GM19467 (cell line): ENCODE data around the gene KLF5.

ENCODE experiments used
- ATAC-seq: cut with Tn5 transposase; IDR thresholded peaks from one replicate; pipeline ENCODE4 v1.9.1; 2021; ENCODE audit warnings: mild to moderate bottlenecking, moderate library complexity; ENCODE audit not compliant: unreplicated experiment

KLF5 gene

DNA sequence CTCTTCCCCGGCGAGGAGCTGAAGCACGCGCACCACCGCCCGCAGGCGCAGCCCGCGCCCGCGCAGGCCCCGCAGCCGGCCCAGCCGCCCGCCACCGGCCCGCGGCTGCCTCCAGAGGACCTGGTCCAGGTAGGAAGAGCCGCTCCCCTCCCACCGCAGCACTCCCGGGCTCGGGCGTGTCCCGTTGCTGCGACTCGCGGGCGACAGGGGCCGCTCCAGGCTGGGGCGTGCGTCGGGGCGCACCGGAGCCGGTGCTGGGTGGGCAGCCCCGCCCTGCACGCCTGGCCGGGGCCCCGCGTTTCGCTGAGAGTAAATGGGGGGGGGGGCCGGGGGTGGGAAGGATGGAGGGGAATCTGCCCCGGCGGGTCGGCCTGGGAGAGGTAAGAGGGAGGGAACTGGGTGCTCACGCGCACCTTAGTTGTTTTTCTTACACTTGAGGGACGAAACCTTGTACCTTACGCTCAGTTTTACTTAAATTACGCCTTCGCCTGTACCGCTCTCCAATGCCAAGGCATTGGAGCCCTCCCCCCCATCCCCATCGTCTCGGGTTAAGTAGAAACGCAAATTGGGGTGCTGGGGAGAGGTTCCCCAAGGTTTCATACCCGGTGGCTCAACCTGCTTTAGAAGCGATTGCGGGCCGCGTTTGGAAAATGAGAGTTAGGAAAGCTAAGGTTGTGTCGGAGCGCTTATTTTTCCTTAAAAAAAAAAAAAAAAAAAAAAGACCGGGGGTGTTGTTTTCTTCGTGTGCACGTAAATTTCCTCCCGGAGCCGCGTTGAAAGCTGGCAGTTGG is 850 bp downstream of the KLF5 start:
- peak; percentile 34 for ATAC-seq

DNA sequence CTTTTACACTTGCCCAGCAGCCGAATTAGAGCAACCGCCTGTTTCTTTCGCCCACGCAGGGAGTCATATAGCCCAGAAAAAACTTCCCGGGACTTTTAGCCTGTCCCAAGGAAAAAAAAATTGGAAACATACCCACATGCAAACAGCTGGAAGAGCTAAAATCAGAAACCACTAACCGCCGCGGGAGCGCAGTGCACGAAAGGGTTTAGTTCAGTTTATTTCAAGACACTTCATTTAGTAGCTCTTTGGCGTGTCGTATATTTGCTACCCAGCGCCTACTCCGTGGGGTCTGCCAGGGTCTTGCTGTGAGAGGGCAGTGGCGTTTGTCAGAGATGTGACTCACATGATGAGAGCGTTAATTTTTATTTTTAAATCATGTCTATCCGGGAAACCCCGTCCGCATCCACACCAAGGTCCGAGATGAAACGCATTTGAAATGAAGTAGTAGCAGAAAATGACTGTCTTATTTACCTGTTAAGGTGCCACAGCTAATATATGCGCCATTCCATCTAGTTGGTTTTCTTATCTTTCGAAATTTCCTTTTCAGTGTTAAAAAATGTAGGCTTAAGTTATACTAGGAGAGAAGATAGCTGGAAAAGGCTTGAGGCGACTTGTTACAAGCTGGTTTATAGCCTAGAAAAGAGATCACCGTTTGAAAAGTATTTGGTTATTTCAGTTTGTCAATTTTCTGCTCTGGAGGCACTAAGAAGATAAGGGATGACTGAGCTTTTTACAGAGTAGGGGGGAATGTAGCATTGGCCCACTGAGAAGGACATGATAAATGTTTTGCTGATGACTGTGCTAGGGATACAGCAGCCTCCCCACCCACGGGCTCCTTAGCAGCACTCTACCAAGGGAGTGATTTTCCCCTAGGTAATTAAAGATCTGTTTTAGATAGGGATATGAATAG is 1.7 kb downstream of the KLF5 start:
- ATAC-seq = no peak

DNA sequence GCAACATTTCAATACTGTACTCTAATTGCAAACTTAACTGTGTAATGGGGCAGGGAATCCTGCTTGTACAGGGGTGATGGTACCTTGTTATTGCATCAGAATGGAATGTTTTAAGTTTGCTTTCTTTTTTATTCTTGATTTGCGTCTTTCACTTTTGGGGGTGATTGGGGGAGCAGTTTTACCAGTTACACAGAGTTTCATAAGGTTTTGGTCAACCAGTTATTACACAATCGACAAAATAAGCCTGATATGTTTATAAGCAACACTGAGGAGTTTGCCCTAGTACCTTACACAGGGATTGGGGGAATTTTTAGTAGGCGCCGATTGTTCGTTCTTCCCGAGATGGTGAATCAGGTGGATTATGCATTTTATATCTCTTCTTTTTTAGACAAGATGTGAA is 2.7 kb downstream of the KLF5 start:
- ATAC-seq = no peak

DNA sequence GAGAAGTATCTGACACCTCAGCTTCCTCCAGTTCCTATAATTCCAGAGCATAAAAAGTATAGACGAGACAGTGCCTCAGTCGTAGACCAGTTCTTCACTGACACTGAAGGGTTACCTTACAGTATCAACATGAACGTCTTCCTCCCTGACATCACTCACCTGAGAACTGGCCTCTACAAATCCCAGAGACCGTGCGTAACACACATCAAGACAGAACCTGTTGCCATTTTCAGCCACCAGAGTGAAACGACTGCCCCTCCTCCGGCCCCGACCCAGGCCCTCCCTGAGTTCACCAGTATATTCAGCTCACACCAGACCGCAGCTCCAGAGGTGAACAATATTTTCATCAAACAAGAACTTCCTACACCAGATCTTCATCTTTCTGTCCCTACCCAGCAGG is 3.1 kb downstream of the KLF5 start:
- no peak for ATAC-seq

DNA sequence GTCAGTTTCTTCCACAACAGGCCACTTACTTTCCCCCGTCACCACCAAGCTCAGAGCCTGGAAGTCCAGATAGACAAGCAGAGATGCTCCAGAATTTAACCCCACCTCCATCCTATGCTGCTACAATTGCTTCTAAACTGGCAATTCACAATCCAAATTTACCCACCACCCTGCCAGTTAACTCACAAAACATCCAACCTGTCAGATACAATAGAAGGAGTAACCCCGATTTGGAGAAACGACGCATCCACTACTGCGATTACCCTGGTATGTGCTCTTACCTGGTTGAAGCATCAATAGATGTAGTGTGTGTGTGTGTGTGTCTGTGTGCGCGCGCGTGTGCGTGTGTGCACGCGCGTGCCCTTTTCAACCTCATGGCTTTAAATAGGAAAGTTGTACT is 3.7 kb downstream of the KLF5 start:
- no peak for ATAC-seq

DNA sequence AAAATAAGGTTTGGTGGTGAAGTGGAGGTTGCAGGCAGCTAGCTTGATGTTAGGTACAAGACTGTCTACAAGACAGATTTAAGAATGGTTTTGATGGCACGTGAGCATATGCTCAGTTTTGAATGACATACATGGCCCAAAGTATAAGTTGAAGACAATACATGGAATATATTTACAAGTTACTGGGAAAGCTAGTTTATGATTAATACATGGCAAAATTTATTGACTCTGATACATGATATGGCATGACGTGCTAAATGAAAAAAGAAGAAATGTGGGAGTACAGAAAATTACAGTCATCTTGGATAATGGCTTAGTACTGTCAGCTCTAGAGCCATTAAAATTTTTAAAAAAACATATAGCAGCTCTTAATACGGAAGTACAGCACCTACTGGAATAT is 4.4 kb downstream of the KLF5 start:
- no peak for ATAC-seq

DNA sequence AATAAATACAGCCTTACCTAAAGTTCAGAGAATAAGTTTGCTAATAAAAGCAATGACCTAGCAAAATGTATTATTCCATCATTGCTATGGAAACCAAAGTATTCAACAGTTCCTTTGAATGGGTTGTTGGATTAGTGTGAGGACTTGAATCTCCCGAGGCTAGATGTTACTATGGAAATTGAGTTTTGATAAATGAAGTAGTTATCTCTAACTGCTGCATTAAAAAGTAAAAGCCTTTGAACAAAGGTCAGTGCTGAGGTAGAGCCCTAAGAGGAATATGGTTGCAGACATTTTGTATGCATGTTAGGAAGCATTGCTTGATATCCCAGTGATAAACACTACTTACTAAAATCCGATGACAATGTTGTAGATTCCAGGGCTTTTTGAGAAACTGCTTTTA is 6.2 kb downstream of the KLF5 start:
- ATAC-seq = no peak

DNA sequence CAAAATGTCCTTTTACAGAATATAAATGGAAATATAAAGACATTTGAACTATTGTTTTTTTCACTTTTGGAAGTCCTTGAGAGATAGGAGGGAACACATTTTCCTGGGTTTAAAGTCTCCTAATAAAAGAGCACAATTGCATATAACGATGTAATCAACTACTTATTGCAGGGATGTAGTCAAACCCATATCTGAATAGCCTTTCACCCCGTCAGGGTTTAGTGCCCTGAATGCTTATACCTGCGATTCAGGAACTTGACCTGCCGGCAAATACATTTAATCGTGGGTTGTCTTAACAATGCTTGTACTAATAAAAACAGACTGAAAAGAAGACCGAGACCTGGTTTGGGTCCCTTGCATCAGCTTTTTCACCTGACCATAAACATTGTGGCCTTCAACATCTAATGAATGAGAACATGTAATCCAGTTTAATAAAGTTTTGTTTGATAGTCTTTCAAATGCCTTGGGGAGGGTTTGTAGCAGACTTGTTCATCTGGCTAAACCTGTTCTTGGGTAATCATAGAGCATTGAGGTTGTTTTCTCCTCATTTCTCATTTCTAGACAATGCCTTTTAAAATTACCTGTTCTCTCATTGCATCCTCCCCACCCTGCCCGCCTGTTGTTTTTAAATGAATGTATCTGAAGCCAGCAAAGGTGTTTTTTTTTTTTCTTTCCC is 7.0 kb downstream of the KLF5 start:
- no peak for ATAC-seq

DNA sequence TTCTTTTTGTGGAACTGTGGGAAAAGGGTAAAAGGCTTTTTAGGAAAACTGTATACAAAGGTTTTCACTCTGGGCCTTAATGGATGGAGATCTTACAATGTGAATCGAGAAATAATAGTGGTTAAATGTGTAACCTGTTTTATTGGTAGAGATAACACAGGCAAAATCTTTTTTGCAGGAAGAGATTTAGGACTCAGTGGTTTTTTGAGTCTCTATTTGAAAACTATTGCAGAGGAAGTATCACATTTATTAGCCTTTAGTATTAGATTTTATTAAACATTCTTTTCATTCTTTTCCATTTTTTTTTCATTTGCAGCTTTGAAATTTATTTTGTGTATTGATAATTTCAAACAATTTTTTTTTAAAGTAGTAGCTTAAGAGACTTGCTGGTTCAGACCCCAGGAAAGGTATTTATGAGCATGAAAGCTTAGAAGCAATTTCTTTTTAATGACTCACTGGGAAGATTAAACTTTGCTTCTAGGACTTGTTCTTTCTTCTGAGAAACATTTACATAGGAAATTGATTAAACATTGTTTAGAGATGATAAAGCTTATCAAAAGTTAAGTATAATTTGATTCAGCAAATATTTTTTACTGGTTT is 10.5 kb downstream of the KLF5 start:
- ATAC-seq = no peak

DNA sequence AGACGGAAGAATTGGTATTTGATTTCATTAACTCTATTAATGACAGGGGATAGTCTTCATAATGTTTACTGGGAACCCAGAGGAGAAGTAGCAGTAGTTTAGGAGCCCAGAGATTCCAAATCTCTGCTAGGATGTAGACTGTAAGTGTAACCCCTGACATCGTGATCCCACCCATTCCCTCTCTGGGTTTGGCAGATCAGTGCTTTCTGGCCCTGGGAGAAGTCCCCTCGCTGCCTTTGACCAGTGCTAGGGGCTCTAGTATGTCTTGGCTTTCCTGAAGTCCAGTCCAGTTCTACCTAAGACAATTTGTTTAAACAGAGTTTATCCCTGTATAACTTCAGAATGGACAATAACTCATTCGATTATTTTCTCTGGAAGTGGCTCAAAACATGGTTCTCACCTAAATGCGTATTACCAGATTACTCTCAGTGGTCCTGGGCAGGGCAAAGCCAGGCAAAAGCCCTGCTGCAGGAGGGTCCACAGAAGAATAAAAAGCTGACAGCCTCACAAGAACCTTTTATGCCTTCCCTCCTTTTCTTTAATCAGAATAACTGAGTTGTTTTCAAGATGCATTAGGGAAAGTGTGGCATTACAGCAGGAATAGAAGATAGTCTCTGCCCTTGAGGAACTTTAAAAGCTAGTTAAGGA is 11.8 kb downstream of the KLF5 start:
- ATAC-seq = no peak

DNA sequence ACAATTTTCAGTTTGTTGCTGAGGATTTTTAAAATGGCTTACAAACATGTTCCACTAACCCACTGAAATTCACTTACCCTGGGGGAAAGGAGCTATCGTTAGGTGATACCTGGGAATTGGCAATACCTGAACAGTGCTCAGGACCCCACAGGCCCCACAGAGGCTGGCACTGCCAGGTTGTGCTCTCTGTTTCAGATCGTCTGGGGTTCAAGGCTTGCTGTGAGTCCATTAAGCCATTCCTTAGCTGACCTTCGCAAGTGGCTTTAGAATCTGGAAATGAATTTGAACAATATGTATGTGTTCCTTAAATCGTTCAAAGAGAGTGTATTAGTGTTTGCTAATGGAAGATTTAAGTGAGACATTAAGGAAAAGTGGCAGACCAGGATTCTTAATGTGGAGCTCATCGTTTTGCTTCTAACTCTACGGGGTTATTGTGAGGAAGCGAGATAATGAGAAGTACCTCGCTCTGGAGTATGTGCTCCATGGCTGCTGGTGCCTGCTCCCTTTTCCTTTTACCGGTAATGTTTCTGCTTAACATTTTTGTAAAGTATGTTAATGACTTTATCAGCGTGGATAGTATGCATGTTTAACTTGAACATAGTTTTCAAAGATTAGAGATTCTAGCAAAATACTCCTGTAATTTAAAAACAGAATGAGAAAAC is 13.6 kb downstream of the KLF5 start:
- no peak for ATAC-seq

DNA sequence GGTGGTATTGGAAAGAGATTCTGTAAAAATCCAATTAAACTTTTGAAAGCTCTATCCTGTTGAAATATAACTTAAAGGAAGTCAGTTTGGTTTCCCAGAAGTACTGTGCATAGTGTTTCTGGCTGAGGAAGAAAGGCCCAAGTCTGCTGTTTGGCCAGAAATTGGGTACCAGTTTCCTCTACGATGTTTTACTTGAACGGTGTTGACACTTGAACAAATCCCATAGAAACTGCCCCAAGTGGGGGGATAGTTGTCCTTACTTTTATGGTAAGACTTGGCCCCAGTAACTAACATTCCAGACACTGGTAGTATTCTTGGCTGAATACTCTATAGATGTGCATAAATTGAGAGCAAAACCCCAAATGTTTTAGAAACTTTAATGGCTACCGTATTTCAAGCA is 14.2 kb downstream of the KLF5 start:
- no peak for ATAC-seq

DNA sequence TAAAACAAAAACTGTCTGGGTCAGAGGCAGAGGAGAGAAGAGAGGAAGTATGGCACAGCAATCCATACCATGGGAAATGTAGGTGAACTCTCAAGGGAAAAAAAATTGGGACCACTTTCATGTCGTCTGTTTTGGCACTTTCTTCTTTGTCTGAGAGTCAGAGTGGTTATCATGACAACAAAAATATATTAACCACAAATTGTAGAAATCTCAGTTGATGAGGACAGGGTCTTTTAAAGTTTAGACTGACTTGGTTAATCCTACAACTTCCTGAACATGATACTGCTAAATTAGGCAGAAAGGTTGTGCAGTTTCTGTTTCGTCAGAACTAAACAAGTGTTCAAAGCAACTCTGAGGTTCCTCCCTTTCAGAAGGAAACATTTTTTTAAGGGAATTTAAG is 15.2 kb downstream of the KLF5 start:
- ATAC-seq = no peak

DNA sequence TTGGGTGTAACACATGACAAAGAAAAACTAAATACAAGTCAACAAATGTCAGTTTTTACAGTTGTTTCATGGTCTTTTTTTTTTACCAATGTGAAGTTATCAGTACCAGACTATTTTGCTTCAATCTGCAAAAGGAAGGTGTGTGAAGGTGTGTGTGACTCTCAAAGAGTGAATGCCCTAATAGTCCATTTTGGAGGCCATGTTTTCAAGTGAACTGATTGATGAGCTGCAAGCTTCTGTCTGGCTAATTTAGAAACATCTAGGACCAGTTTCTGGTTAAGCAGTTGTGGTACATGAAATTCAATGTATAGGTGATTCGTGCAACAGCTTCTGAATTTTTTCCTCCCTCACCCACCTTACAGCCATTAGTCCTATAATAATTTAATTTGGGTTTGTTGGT is 16.1 kb downstream of the KLF5 start:
- no peak for ATAC-seq

DNA sequence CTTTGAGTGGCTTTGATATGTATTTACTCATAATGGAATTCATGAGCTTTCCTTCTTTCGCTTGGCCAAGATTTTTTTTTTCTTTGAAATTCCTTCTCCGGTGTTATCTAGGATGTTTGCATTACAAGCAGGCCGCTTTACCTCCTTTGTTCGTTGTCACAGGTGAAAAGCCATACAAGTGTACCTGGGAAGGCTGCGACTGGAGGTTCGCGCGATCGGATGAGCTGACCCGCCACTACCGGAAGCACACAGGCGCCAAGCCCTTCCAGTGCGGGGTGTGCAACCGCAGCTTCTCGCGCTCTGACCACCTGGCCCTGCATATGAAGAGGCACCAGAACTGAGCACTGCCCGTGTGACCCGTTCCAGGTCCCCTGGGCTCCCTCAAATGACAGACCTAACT is 16.7 kb downstream of the KLF5 start:
- no peak for ATAC-seq

DNA sequence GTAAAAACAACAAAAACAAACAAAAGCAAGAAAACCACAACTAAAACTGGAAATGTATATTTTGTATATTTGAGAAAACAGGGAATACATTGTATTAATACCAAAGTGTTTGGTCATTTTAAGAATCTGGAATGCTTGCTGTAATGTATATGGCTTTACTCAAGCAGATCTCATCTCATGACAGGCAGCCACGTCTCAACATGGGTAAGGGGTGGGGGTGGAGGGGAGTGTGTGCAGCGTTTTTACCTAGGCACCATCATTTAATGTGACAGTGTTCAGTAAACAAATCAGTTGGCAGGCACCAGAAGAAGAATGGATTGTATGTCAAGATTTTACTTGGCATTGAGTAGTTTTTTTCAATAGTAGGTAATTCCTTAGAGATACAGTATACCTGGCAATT is 17.1 kb downstream of the KLF5 start:
- no peak for ATAC-seq

DNA sequence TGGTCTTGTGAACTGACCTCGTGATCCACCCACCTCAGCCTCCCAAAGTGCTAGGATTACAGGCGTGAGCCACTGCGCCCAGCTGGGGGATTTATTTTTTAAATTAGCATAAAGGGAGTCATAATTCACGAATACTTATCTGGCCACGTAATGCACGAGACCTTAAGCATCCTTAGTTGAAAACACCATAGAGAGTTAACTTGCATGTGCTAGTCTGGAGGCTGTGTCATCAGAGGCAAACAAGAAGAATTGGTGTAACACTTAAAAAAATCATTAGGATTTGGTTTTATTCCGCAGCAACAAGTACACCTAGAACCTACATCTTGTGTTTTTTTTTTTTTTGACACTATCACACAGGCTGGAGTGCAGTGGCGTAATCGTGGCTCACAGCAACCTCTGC is 19.1 kb downstream of the KLF5 start:
- ATAC-seq = no peak

DNA sequence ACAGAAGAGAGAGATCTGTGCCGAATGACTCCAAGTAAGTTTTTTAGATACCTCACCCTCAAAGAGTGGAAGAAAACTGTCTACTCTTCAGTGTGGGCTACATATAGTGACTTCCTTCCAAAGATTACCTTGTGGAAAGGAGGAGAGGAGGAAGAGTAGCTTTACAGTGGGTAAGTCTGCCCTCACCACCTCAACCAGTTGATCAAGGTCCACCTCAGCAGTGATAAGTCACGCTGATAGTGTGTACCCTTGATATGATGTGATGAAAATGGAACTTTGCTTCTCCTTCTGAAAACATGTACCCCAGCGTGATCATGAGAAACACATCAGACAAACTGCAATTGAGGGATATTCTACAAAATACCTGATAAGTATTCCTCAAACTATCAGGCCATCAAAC is 20.6 kb downstream of the KLF5 start:
- ATAC-seq = no peak

DNA sequence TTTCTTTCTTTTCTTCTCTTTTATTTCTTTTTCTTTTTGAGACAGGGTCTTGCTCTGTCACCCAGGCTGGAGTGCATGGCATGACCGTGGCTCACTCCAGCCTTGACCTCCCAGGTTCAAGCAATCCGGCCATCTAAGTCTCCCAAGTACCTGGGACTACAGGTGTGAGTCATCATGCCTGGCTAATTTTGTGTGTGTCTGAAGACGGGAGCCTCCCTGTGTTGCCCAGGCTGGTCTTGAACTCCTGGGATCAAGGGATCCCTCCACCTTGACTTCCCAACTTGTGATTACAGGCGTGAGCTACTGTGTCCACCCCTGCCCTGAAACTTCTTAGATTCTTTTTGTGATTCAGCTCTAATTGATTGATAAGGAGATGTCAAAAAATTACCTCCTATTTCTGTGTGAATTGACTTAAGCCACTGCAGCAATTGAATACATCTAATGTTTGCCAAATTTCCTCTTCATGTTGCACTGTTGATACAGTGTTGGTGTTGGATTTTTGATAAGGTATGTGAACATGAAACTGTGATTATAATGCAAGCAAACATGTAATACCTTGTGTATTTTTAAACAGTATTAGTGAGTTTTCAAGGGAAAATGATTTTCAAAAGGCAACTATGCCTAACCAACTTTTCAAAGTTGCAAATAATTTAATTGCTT is 22.6 kb downstream of the KLF5 start:
- no peak for ATAC-seq

DNA sequence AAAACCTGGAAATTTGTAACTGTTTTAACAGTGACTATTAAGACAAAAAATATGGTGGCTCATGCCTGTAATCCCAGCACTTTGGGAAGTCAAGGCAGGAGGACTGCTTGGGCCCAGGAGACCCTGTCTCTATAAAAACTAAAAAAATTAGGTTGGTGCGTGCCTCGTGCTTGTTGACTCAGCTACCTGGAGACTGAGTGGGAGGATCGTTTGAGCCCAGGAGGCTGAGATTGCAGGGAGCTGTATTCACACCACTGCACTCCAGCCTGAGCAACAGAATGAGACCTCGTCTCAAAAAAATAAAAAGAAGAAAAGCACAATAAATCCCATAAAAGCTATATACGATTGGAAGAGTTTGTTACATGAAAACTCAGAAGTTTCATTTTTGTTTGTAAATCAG is 23.7 kb downstream of the KLF5 start:
- no peak for ATAC-seq
